ENCODE measurements around the gene RFPL2.
A peak's percentile ranks its signal among the peaks of the same experiment; 100 is the strongest.

Gene RFPL2

GRCh38 chr22:32204856-32205722 is at the start of gene RFPL2:
Gene RFPL2 (minus strand): TSS chr22:32205073. CDS start chr22:32202451, 2,622 bp downstream.
- peak; percentile 64 to 85 for DNase-seq

- DNase-seq, result no peak
These were observed 44.4 kb upstream of the RFPL2 start for GRCh38 chr22:32249231-32249630.

- DNase-seq, result no peak
These were observed 43.4 kb upstream of the RFPL2 start for GRCh38 chr22:32248276-32248675.

GRCh38 chr22:32246166-32246565 is 41.3 kb upstream of the RFPL2 start:
- no peak for DNase-seq

GRCh38 chr22:32245042-32245441 is 40.2 kb upstream of the RFPL2 start:
- DNase-seq, result no peak

- DNase-seq, result no peak
These were observed 39.7 kb upstream of the RFPL2 start for GRCh38 chr22:32244547-32244946.

GRCh38 chr22:32240461-32240860 is 35.6 kb upstream of the RFPL2 start:
- DNase-seq, result no peak

- no peak for DNase-seq
These were observed 33.0 kb upstream of the RFPL2 start for GRCh38 chr22:32237906-32238305.

GRCh38 chr22:32236970-32237369 is 32.1 kb upstream of the RFPL2 start:
- no peak for DNase-seq

GRCh38 chr22:32233091-32233490 is 28.2 kb upstream of the RFPL2 start:
- DNase-seq, result no peak

- no peak for DNase-seq
These were observed 27.4 kb upstream of the RFPL2 start for GRCh38 chr22:32232191-32232830.

- no peak for DNase-seq
These were observed 21.6 kb upstream of the RFPL2 start for GRCh38 chr22:32226326-32227104.

- no peak for DNase-seq
These were observed 18.1 kb upstream of the RFPL2 start for GRCh38 chr22:32222991-32223390.

GRCh38 chr22:32219026-32219425 is 14.2 kb upstream of the RFPL2 start:
- DNase-seq, result no peak

- no peak for DNase-seq
These were observed 13.6 kb upstream of the RFPL2 start for GRCh38 chr22:32218470-32218869.

- no peak for DNase-seq
These were observed 12.6 kb upstream of the RFPL2 start for GRCh38 chr22:32217465-32217864.

GRCh38 chr22:32216911-32217310 is 12.0 kb upstream of the RFPL2 start:
- no peak for DNase-seq

GRCh38 chr22:32211011-32211410 is 6.1 kb upstream of the RFPL2 start:
- no peak for DNase-seq

- no peak for DNase-seq
These were observed 3.8 kb upstream of the RFPL2 start for GRCh38 chr22:32208681-32209080.

- no peak for DNase-seq
These were observed 3.2 kb upstream of the RFPL2 start for GRCh38 chr22:32207971-32208480.

GRCh38 chr22:32206774-32207758 is 2.2 kb upstream of the RFPL2 start:
- peak; percentile 13 to 55 for DNase-seq
